GM21786 (cell line): ENCODE results near the gene CBFB.
A peak's percentile ranks its signal among the peaks of the same experiment; 100 is the strongest.

ENCODE experiments used
- ATAC-seq: cut with Tn5 transposase; IDR thresholded peaks from one replicate; pipeline ENCODE4 v1.9.1; 2021; ENCODE audit not compliant: unreplicated experiment

The CBFB gene

GRCh38 chr16:67091906-67092566, 63.1 kb downstream of the CBFB start:
- ATAC-seq, result no peak

- no peak for ATAC-seq
These were observed 64.3 kb downstream of the CBFB start for GRCh38 chr16:67093098-67093726.

GRCh38 chr16:67098599-67098998, 69.7 kb downstream of the CBFB start:
- ATAC-seq, result no peak

- ATAC-seq, result no peak
These were observed 71.8 kb downstream of the CBFB start for GRCh38 chr16:67100569-67101310.

GRCh38 chr16:67101311-67102082, 72.5 kb downstream of the CBFB start:
- ATAC-seq, result no peak

- ATAC-seq, result no peak
These were observed 75.1 kb downstream of the CBFB start for GRCh38 chr16:67104061-67104460.

GRCh38 chr16:67104845-67105244, 75.9 kb downstream of the CBFB start:
- ATAC-seq, result no peak

GRCh38 chr16:67105246-67105645, 76.3 kb downstream of the CBFB start:
- ATAC-seq, result no peak

- ATAC-seq, result no peak
These were observed 76.9 kb downstream of the CBFB start for GRCh38 chr16:67105881-67106280.

- ATAC-seq, result no peak
These were observed 79.5 kb downstream of the CBFB start for GRCh38 chr16:67108489-67108888.

GRCh38 chr16:67108931-67109406, 80.0 kb downstream of the CBFB start:
- ATAC-seq, result no peak

GRCh38 chr16:67109407-67110135, 80.6 kb downstream of the CBFB start, which contains the start of gene PHAF1:
Gene PHAF1, plus strand, starts transcription at chr16:67109941. Its CDS starts 235 bp downstream, at chr16:67110176.
- peak; percentile 83 for ATAC-seq

- ATAC-seq, result no peak
These were observed 83.0 kb downstream of the CBFB start for GRCh38 chr16:67111951-67112444.

- no peak for ATAC-seq
These were observed 83.8 kb downstream of the CBFB start for GRCh38 chr16:67112591-67113399.

GRCh38 chr16:67114793-67115192, 85.8 kb downstream of the CBFB start:
- no peak for ATAC-seq

- ATAC-seq, result no peak
These were observed 86.7 kb downstream of the CBFB start for GRCh38 chr16:67115639-67116038.

- ATAC-seq, result no peak
These were observed 87.7 kb downstream of the CBFB start for GRCh38 chr16:67116388-67117311.

- no peak for ATAC-seq
These were observed 88.8 kb downstream of the CBFB start for GRCh38 chr16:67117716-67118115.
